ENCODE measurements around the gene LZTFL1.
"Not testable (repeated sequence)": the region's sequence is repeated elsewhere in the genome, so short reads cannot be mapped to it uniquely, and the experiment has no call there.

DNA sequence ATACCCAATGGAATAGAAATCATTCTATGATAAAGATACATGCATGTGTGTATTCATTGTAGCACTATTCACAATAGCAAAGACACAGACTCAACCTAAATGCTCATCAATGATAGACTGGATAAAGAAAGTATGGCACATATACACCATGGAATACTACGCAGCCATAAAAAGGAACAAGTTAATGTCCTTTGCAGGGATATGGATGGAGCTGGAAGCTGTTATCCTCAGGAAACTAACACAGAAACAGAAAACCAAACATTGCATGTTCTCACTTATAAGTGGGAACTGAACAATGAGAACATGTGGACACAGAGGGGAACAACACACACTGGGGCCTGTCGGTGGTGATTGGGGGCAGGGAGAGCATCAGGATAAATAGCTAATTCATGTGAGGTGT, 15.1 kb upstream of the LZTFL1 start:
- TF ChIP-seq, protein P1, sequence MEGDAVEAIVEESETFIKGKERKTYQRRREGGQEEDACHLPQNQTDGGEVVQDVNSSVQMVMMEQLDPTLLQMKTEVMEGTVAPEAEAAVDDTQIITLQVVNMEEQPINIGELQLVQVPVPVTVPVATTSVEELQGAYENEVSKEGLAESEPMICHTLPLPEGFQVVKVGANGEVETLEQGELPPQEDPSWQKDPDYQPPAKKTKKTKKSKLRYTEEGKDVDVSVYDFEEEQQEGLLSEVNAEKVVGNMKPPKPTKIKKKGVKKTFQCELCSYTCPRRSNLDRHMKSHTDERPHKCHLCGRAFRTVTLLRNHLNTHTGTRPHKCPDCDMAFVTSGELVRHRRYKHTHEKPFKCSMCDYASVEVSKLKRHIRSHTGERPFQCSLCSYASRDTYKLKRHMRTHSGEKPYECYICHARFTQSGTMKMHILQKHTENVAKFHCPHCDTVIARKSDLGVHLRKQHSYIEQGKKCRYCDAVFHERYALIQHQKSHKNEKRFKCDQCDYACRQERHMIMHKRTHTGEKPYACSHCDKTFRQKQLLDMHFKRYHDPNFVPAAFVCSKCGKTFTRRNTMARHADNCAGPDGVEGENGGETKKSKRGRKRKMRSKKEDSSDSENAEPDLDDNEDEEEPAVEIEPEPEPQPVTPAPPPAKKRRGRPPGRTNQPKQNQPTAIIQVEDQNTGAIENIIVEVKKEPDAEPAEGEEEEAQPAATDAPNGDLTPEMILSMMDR (conservative IDR thresholded peaks at IDR 0.05 in 1 of 2, IDR thresholded peaks at IDR 0.05 in 1 of 2; ENCODE audit: extremely low read depth in 1 of 2, insufficient read depth in 1 of 2, low read depth in 1 of 2, low read length in 2 of 2), result not testable (repeated sequence)
- TF ChIP-seq EZH2 (IDR thresholded peaks at IDR 0.05; ENCODE audit: borderline replicate concordance, low read length), result not testable (repeated sequence)

All from mammary epithelial cell (primary cell).